SK-N-MC (cell line): ENCODE measurements around the gene INSR.

Source experiments
- DNase-seq: peaks from one replicate; pipeline ENCODE4 v3.0.0-alpha.2; 2011; ENCODE audit warnings: low read depth, low spot score
- H3K27ac ChIP-seq: fragments of 200-600 bp; sonication (generic); 2 replicates; pipeline ENCODE4 v1.5.1; 2016; ENCODE audit warnings: mixed run types
- H3K36me3 ChIP-seq: fragments of 200-600 bp; sonication (generic); 2 replicates; pipeline ENCODE4 v1.6.1; 2017; ENCODE audit warnings: antibody characterized with exemption, low read length, mixed read lengths; ENCODE audit not compliant: insufficient read depth
- H3K4me3 ChIP-seq: fragments of 200-600 bp; sonication (generic); 2 replicates; pipeline ENCODE4 v1.5.1; 2016
- H3K9ac ChIP-seq: fragments of 200-600 bp; sonication (generic); 2 replicates; pipeline ENCODE4 v1.8.0; 2017; ENCODE audit warnings: mixed run types, mixed read lengths; ENCODE audit not compliant: insufficient read length
- H3K9me3 ChIP-seq: fragments of 200-600 bp; sonication (generic); 2 replicates; pipeline ENCODE4 v1.6.1; 2017; ENCODE audit warnings: low read depth, mild to moderate bottlenecking, antibody characterized with exemption, low read length, moderate library complexity, mixed read lengths
- EZH2 ChIP-seq: fragments of 200-600 bp; sonication (generic); IDR thresholded peaks from one replicate; pipeline ENCODE4 v1.6.1; 2017; ENCODE audit warnings: antibody characterized with exemption
- FOXP2 ChIP-seq: optimal IDR thresholded peaks from 2 replicates; pipeline ENCODE3; 2011; ENCODE audit warnings: mild to moderate bottlenecking, moderate library complexity; ENCODE audit not compliant: insufficient read depth; ENCODE audit errors: extremely low read length, control extremely low read depth
- POLR2AphosphoS5 ChIP-seq: IDR thresholded peaks from 2 replicates; pipeline ENCODE4 v1.6.1; 2012; ENCODE audit warnings: mild to moderate bottlenecking, low read depth, low read length, borderline replicate concordance

The INSR gene

DNA sequence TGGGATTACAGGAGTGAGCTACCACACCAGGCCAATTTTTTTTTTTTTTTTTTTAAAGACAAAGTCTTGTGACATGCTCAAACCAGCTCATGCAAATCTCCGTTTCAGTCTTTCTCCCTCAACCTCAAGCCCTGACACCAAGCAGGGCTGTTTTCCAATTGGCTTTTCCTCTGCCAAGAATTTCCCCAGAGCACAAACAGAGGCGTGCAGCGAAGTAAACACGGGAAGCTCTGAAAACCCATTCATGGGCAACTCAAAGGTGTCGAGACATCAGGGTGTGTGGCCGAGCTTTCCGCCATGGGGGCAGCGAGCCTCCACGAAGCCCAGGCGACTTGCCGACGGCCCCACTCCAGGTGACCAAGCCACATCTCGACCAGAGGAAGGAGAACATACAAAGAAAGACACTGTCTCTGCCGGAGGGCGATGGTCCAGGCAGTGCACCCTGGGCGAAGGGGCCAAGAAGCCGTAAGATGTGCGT, 70.0 kb downstream of the INSR start:
- no peak for TF ChIP-seq EZH2
- no peak for TF ChIP-seq FOXP2
- no peak for TF ChIP-seq POLR2AphosphoS5
- H3K9ac ChIP-seq: no peak overlapping the region
- H3K27ac ChIP-seq: no peak overlapping the region
- DNase-seq: no peak
- no peaks in the 10 kb centered on the region for H3K9me3 ChIP-seq
- H3K4me3 ChIP-seq: no peak overlapping the region
- no peaks in the 10 kb centered on the region for H3K36me3 ChIP-seq

DNA sequence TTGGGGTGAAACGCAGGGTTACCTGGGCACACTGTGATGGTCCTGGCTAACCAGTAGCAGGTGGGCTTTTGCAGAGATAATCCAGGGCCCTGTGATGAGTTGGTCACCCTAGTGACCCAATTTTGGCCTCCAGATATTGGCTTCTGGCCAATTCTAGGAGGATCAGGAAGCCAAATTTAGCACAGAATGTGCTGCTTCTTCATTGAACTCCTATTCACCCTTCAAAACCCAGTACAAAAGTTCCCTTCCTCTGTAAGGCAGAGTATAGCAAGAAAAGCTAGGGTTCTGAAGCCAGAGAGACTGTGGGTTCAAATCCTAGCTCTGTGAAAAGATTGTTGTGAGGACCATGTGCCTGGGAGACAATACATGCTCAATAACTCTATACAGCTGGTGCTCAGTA, 70.8 kb downstream of the INSR start:
- TF ChIP-seq FOXP2: no peak
- no peak for TF ChIP-seq EZH2
- no peak for TF ChIP-seq POLR2AphosphoS5
- H3K9me3 ChIP-seq: no peaks in the 10 kb centered on the region
- no peak overlapping the region for H3K4me3 ChIP-seq
- no peak overlapping the region for H3K9ac ChIP-seq
- no peaks in the 10 kb centered on the region for H3K36me3 ChIP-seq
- DNase-seq: no peak
- H3K27ac ChIP-seq: no peak overlapping the region

DNA sequence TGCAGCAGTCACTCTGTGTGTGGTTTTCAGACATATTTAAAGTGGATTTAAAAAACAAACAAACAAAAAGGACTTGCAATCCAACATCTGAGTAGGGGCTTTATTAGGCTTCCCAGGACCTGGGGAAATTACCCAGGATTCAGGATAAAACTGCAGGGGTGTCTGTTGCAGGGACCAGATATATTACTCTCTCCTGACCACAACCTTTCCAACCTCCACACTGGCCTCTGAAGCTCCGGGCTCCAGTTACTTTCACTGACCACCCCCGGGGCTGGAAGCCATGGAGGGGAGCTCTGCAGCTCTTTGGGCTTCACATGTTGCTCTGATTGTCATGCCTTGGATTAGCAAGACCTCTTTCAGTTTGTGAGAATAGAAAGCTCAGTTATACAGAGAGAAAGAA, 75.2 kb downstream of the INSR start:
- TF ChIP-seq POLR2AphosphoS5: no peak
- TF ChIP-seq EZH2: no peak
- TF ChIP-seq FOXP2: no peak
- Histone ChIP-seq H3K36me3 (no peaks in the 10 kb centered on the region), H3K9me3 (no peaks in the 10 kb centered on the region), H3K27ac (no peak overlapping the region), H3K4me3 (no peak overlapping the region), H3K9ac (no peak overlapping the region)
- DNase-seq: no peak

DNA sequence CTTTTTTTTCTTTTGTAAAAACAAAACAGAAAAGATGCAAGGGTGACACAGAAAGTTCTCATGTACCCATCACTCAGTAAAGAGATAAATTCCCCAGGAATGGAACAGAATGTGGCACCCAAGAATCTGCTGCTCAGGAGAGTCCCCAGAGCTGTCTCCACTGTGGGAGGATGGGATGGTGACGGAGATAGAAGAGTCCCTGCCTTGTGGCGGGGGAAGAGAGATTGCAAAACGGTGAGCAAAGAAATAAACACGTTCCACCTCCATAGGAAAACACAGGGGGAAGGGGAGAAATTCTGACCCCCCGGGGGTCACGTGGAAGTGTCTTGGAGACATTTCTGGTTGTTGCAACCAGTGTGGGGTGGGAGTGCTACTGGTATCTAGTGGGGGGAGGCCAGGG, 76.4 kb downstream of the INSR start:
- no peak overlapping the region for H3K4me3 ChIP-seq
- no peak overlapping the region for H3K9ac ChIP-seq
- no peaks in the 10 kb centered on the region for H3K36me3 ChIP-seq
- no peak overlapping the region for H3K27ac ChIP-seq
- no peaks in the 10 kb centered on the region for H3K9me3 ChIP-seq
- no peak for DNase-seq
- no peak for TF ChIP-seq POLR2AphosphoS5
- no peak for TF ChIP-seq FOXP2
- no peak for TF ChIP-seq EZH2

DNA sequence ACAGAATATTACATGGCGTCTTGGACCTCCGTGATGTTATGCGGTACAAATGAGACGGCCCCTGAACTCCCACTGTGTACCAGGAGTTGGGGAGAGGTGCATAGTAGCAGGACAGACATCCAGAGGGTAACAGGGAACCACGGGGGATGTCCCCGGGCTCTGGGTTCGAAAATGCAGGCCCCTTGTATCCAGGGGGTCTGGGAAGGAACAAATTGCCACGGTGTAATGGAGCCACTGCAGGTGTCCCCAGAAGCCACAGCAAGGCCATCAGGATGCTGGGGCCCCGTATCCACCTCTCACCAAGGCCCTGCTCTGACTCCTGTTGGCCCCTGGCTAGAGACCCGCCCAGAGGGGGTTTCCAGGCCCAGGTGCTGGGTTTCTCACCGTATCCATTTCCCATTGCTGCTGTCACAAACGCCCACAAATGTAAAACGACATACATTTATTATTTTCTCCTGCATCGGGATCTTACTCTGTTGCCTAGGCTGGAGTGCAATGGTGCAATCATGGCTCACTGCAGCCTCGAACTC, 77.8 kb downstream of the INSR start:
- DNase-seq: no peak
- H3K4me3 ChIP-seq: no peak overlapping the region
- H3K27ac ChIP-seq: no peak overlapping the region
- no peaks in the 10 kb centered on the region for H3K36me3 ChIP-seq
- no peaks in the 10 kb centered on the region for H3K9me3 ChIP-seq
- no peak overlapping the region for H3K9ac ChIP-seq
- TF ChIP-seq EZH2 (no peak), POLR2AphosphoS5 (no peak), FOXP2 (no peak)

DNA sequence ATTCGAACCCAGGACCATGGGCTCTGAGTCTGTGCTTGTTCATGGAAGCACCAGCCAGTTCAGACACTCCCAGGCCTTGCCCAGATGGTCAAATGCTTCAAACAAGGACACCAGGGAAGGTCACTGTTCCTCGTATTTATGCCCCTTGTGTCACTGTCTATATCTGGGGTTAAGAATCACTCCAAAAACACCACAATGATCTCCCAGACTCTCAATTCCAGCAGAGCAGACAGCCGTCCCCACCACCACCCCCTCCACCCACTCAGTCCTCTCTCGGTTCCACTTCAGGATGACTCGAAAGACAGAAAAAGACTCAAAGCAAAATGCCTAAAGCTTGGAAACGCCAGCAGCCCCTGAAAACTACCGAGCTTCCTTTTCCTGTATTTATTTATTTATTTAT, 79.0 kb downstream of the INSR start:
- TF ChIP-seq FOXP2: no peak
- no peak for TF ChIP-seq EZH2
- TF ChIP-seq POLR2AphosphoS5: no peak
- DNase-seq: no peak
- Histone ChIP-seq H3K36me3 (no peaks in the 10 kb centered on the region), H3K9me3 (no peaks in the 10 kb centered on the region), H3K27ac (peak overlapping the region; percentile 39; the same call in 1 of the 2 replicates), H3K9ac (no peak overlapping the region), H3K4me3 (no peak overlapping the region)

DNA sequence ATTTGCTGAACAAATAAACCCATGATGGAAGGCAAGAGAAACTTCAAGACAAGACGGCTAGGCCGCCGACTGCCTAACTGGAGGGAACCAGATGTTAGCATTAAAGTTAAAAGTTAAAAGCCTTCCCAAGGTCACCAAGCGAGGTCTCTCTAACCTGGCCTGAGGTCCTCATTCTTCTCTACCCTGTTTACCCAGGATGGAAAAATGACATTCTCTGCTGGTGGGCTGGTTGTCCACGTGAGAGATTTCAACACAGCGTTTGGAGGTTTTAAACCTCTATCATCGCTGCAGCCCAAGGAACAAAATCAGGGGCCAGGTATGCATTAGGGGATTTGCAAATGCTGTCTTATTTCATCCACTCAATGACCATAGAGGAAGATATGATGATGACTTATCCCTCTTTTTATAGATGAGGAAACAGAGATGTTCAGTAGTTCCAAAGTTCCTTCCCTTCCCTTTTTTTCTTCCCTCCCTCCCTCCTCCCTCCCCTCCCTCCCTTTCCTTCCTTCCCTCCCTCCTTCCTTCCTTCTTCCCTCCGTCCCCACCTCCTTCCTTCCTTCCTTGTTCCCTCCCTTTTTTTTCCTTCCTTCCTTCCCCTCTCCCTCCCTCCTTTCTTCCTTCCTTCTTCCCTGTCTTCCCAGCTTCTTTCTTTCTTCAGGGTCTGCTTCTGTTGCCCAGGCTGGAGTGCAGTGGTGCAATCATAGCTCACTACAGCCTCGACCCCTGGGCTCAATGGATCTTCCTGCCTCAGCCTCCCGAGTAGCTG, 79.7 kb downstream of the INSR start:
- H3K27ac ChIP-seq: peak overlapping the region; percentile 39; the same call in 1 of the 2 replicates
- TF ChIP-seq EZH2: no peak
- no peak for TF ChIP-seq POLR2AphosphoS5
- TF ChIP-seq FOXP2: no peak
- H3K9ac ChIP-seq: no peak overlapping the region

DNA sequence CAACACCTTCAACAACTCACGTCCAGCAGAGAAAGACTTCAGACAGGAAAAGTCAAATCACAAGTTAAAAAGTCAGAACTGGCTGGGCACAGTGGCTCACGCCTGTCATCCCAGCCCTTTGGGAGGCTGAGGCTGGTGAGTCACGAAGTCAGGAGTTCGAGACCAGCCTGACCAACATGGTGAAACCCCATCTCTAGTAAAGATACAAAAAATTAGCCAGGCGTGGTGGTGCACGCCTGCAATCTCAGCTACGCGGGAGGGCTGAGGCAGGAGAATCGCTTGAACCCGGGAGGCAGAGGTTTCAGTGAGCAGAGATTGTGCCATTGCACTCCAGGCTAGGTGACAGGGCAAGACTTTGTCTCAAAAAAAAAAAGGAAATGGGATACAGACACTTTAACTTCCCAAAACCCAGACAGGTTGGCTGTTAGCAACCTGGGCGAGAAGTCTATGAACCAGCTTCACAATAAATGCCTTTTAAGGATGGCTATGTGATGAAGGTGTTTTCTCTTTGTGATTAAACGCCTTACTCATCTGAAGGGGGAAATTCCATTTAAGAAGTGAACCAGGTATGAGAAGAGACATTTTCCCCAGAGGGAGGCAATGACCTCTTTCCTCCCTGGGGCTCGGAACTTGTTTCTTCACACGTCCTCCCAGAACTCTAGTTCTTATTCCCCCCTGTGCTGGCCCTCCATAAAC, 80.4 kb downstream of the INSR start:
- H3K9ac ChIP-seq: no peak overlapping the region
- H3K4me3 ChIP-seq: no peak overlapping the region
- no peaks in the 10 kb centered on the region for H3K36me3 ChIP-seq
- no peaks in the 10 kb centered on the region for H3K9me3 ChIP-seq
- H3K27ac ChIP-seq: peak overlapping the region; percentile 15; the same call in 1 of the 2 replicates
- TF ChIP-seq POLR2AphosphoS5 (no peak), EZH2 (no peak), FOXP2 (no peak)
- no peak for DNase-seq

More for the DNA sequence above, 79.7 kb downstream of the INSR start:
- no peaks in the 10 kb centered on the region for H3K36me3 ChIP-seq
- no peaks in the 10 kb centered on the region for H3K9me3 ChIP-seq
- no peak for DNase-seq
- no peak overlapping the region for H3K4me3 ChIP-seq
